HG02588 (cell line): ENCODE measurements around the gene ID3.

Source experiments
- ATAC-seq: cut with Tn5 transposase; IDR thresholded peaks from one replicate; pipeline ENCODE4 v1.9.1; 2021; ENCODE audit warnings: mild to moderate bottlenecking, moderate library complexity; ENCODE audit not compliant: unreplicated experiment

Gene ID3, protein sequence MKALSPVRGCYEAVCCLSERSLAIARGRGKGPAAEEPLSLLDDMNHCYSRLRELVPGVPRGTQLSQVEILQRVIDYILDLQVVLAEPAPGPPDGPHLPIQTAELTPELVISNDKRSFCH

DNA sequence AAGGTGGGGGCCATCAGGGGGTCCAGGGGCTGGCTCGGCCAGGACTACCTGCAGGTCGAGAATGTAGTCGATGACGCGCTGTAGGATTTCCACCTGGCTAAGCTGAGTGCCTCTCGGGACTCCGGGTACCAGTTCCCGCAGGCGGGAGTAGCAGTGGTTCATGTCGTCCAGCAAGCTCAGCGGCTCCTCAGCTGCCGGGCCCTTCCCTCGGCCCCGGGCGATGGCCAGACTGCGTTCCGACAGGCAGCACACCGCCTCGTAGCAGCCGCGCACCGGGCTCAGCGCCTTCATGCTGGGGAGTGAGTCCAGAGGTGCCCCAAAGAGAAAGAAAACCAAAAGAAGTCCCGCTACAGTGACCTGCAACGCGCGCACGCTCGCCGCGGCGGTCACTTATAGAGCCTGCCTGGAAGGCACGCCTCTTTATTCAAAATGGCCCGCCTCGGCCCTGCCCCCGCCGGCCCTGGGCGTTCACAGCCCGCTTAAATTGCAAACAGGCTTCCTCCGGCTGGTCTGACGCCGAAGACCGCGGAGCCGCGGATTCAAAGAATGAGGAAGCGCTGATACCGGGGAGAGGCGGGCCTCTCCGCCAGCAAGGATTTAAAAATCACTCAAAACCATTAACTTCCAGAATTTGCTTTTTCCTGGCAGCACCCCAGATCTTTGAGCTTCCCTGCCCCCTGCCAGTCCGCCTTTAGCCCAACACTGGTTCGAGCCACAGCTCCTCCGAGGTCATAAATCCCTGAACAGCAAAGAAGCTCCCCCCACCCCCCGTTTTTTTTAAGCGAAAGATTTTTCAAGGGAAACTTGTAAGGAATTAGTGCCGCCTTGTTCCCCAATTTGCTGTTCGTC lies at the start of gene ID3:
Gene ID3, minus strand, starts transcription at position 366 of the 849 bp plus-strand sequence. Its CDS starts 75 bp downstream, at position 291.
- ATAC-seq = peak; percentile 67

DNA sequence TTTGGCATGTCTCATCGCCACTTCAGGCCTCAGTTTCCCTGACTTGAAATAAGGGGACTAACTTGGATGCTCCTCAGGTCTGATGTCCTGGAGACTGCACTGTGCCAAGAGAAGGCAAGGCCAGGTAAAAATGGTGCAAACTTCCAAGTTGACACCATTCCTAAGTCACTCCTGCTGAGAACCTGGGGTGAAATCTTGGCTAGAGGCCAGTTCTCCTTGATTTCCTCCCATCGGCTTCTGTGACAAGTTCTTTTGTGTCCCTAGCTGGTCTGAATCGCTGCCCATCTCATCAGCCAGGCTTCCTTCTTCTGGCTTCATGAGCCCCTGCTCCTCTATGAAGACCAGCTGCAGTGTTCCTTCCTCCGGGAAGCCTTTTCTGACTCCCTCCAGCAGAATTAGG lies 48.6 kb upstream of the ID3 start:
- ATAC-seq = no peak

DNA sequence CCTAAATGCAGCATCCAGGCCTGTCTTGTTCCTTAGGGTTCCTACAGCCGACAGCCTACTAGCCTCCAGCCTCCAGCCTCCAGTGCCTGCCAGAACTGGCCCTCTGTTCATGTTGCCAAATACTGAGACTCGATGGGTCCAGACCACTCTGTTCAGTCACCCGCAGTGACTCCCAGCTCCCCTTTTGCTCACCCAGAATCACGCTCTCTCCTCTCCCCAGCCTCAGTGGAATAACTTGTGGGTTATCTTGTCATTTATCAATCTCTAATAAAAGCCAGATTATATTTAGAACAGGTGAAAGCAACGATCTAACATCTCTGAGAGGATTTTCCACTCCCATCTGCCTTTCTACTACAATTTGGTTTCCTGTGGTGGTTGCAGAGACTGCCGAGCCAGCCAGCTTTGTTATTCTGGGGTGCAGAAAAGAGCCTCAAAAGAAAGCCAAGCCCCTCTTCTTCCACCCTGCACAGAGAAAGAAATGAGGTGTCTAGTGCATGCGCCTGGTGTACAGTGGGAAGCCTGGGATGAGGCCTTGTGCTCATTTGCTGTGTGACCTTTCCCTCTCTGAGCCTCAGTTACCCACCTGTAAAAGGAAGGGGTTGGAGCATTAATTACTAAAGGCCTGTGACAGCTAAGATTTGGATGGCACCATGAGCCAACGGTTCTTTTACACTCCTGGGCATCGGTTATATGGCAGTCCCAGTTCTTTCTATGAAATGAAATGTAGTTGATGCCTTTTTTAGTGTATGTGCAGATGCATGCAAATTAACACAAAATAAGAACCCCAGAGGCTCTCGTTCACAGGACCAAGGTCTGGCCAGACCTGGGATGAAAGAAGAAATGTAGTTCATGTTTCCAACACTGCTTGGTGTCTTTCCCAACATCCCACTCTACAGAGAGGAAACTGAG lies 42.9 kb upstream of the ID3 start:
- no peak for ATAC-seq

DNA sequence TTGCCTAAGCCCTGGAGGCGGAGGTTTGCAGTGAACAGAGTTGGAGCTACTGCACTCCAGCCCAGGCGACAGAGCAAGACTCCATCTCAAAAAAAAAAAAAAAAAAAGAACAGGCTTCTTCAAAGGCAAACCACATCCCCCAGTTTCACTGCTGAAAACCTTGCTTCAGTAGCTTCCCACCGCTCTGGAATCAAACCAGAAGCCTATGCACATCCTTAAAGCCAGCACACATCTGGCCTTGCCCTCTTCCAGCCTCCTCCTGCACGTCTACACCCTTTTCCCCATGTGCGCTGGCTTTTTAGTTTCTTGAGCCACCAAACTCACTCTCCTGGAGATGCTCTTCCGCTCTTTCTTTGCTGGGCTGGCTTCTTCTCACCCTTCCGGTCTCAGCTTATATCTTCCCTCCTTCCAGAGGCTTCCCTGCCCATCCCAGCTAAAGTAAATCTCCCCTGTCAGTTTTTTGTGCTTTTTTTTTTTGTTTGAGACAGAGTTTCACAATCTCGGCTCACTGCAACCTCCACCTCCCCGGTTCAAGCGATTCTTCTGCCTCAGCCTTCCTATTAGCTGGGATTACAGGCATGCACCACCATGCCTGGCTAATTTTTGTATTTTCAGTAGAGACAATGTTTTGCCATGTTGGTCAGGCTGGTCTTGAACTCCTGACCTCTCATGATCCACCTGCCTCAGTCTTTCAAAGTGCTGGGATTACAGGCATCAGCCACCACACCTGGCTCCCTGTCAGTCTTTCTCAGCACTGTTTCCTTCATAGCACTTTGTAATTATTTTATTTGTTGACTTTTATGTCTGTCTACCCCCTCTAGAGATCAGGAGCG lies 42.0 kb upstream of the ID3 start:
- no peak for ATAC-seq

DNA sequence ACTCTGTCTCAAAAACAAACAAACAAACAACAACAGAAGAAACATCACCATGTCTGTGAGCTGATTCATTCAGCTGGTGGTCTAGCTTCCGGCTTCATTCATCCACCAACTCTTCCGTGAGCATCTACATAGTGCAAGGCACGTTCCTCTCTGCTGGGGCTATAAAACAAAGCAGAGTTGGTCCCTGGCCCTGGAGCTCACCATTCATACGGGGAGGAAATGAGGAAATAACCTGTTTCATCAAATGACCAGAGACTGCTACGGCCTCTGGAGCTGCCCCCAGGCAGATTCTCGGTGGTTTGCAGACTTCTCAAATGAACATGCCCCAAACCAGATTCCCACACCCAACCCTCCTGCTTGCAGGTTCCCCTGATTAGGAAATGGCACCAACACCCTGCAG lies 41.0 kb upstream of the ID3 start:
- ATAC-seq = no peak

DNA sequence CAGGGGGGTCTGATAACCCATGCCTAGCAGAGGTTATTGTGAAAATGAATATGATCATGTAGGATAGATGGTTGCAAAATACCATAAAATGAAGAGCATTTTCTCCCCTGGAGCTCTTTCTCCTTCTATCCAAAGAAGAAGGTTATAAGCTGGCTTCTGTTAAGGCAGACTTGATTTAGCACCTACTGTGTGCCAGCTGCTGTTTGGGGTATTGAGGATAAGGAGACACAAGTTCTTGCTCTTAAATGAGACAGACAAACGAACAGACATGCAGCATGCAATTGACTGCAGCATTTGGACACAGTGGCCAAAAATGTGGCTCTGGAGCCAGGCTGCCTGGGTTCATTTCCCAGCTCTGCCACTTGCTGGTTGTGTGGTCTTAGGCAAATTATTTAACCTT lies 39.8 kb upstream of the ID3 start:
- no peak for ATAC-seq

DNA sequence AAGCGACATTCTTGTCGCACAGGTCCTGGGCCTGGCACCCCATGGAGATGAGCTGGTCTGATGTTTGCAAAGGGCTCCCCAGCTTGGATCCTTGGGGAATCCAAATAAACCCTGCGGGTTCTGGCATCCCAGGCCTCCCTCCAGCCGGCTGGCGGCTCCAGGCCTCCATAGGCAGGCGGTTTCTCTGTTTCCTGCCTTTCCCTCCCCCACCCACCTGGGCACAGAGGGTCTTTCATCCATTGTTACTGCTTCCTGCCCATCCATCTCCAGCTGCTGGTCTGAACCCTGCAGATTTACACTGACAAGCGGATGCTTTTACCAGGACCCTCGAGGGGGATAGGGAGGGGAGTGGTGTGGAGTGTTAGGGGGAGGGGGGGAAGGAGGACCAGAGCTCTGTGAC lies 39.1 kb upstream of the ID3 start:
- no peak for ATAC-seq

DNA sequence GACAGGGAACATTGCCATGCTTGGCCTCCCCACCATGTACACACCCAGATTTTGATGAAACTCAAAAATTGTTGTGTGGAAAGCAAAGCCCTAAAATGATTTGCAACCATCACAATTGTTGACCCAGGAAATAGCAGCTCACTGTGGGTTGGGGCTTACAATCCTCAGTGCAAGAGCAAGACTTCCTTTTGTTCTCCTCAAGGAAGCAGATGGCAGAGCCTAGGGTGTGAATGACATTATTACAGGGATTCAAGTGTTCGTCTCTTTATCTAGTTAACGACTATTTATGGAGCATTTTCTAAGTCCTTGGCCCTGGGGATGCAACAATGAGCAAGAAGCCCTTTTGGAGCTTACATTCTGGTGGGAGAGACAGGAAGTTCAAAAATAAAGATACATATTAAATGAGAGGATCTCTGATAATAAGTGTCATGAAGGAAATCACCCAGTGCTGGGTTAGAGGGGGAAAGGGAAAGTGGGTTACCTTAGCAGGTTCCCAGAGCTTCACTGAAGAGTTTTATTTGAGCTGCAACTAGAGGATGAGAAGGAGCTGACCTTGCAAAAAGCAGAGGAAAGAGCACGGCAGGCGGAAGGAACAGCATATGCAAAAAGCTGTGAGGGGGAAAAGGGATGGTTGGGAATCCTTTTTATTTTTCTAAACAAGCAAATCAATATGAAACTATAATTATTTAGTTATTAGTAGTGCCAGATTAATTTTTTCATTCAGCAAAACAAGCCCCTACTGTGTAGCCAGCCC lies 38.5 kb upstream of the ID3 start:
- ATAC-seq = no peak

DNA sequence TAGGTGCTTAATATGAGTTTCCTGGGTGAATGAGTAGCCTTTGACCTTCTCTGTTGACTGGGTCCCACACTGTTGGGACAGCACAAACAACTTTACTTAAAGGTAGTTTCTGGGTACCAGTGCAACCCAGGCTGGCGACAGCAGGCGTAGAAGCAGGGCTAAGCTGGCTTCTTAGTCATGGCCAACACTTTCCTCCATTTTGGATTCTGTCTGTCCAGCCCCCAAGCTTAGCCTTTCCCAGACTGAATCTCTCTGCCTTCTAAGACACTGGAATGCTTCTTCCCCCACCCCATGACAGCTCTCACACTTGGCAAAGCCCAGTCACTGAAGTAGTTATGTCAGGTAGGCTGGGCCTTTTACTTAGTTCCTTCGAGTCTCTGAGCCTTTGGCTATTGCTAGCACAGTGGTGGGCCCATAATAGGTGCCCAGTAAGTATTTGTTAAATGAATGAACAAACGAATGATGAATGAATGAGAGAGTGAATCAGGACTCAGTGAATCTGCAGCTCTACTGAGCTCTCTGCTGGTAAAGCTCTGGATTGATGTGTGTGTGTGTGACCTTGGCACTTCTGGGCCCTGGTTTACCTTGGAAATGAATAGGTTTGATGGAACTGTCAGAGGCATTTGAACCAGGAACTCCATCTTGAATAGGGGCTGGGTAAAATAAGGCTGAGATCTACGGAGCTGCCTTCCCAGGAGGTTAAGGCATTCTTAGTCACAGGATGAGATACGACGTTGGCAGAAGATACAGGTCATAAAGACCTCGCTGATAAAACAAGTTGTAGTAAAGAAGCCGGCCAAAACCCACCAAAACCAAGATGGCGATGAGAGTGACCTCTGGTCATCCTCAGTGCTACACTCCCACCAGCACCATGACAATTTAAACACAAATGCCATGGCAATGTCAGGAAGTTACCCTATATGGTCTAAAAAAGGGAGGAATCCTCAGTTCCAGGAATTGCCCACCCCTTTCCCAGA lies 37.4 kb upstream of the ID3 start:
- ATAC-seq = no peak

DNA sequence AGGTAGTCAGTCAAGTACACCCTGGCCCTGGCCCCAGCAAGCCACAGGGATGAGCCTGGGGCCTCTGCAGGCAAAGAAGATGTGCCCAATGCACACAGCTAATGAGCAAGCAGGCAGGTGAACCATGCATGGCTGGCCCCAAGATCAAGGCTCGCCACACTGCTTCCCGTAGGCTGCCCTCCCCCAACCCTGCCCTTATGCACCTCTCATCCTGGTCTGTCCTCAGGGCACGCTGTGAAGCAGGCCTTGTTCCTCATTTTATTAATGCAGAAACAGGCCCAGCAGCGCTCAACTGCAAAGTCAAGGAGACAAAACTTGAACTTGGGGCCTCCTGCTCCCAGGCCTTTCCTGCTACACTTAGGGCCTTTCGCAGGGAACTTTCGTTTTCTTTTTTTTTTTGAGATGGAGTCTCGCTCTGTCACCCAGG lies 35.6 kb upstream of the ID3 start:
- ATAC-seq = no peak

DNA sequence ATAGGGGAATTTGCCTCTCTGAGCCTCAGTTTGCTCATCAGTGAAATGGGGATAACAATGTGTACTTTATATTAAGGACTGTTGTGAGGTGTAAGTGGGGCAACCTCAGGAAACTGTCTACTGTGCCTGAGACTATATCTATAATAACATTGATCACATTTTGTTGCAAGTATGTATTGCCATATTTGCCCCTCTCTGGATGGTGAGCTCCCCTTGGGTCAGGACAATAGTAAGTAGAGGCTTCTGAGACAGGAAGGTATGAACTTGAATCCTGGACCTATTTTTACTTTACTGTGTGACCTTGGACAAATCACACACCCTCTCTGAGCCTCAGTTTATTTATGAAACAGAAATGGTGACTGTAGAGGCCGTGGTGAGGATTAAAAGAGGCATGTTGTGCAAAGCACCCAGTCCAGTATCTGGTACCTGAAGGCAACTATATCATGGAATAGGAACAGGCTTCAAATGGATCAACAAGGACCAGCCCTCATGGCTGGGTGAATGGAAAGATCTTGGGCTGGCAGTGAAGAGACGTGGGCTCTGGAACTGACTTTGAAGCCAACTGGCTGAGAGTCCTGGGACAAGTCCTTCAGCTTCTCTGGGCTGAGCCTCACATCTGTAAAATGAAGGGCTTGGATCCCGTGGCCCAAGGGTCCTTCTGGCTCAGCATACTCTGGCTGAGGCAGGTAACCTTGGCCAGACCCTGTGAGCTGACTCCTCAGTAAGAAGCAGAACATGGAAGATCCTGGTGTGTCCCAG lies 35.0 kb upstream of the ID3 start:
- no peak for ATAC-seq

DNA sequence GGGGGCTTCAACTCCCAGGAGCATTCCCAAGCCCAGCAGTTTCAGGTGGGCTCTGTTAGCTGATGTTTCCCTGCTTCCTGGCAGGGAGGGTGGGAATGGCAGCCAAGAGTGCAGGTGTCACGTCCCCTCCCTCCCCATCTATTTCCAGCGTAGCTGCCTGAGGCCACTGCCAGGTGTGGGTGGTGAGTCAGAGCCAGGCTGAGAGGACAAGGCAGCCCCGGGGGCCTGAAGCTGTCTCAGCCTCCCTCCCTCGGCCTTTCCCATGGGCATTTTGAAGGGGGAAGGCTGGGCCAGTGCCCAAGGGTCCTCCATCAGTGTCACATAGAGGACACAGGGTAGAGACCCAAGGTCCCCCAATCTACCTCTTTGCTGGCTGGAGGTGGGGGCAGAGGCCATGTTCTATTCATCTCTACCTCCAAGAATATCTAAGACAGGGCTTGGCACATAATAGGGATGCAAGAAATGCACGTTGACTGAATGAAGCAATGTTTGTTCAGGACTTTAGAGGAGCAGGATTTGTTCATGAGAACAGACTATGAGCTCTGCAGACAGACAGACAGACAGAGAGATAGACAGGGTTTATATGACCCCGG lies 34.4 kb upstream of the ID3 start:
- no peak for ATAC-seq

DNA sequence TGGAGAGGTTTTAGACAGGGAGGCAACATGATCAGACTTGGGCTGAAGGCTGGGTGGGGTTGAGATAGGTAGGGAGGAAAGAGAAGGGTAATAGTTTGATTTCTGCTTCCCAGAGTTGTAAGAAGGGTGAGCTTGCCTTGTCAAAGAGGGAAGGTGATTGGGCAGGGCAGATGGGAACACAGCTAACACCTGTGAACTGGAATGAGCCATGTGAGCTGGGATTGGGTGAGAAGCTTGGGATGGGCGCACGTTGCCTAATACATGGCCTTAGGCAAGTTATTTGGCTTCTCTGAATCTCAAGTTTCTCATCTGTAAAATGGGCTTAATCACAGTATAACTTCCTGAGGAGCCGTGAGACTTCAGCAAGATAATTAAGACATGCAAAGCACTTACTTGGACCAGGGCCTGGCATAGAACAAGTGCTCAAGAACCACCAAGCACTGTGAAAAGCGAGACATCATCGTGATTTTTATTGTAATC lies 33.8 kb upstream of the ID3 start:
- ATAC-seq = no peak

DNA sequence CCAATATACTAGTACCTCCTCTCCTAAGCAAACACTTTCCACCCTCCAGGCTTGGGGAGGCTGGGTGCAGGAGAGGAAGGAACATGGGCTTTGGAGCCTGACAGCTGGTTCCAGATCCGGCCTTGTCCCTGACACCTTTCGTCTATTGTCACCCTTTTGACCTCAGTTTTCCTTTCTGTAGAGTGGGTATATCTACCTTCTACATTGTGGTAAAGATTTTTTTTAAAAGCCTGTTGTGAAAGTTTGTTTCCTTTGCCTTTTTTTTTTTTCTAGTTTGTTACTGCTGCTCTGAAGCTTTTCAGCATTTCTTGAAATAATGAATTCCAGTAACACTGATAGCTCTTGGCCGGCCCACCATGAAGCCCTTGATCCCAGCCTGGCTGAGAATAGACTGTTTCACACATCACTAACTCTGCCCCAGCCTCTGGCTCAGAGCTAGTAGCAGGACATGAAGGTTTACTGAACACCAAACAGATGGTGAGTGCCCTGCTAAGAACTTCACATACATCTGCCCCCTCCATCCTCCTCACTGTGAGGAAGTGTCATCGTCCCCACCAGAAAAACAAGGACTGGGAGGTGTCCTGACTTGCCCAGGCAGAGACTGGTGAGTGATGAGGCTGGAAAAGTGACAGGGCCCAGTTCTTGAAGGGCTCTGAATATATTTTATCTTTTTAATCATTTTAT lies 33.0 kb upstream of the ID3 start:
- no peak for ATAC-seq

DNA sequence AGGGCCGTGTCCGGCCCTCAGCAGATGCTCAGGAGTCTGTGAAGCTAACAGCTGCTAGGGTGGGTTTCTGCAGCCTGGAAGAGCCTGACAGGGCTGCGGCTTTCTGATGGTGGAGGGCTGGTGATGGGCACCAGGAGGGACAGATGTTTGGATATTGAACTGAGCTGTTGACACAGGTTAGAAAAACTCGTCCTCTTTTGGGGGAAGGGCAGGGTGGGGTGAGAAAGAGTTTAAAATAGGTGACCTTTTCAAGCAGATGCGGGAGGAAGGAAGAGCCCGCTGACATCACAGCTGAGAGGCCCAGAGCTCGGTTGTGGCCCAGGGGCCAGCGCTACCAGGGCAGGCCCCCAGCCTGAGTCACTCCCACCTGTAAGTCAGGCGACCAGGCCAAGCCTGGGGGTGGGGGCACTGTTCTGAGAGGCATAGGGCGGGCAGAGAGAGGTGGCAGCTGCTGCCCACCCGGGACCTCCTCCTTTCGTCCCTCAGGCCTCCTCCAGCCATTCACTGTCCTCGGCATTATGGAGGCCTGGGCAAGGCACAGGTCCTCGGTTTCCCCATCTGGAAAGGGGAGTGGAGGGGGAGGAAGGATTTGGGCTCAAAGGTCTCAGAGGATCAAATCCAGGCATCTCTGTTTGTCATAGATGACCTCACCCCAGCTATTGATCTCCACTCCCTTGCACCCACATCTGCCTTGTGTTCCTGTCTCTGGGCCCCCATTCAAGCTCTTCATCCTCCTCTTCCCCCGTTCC lies 32.3 kb upstream of the ID3 start:
- no peak for ATAC-seq

DNA sequence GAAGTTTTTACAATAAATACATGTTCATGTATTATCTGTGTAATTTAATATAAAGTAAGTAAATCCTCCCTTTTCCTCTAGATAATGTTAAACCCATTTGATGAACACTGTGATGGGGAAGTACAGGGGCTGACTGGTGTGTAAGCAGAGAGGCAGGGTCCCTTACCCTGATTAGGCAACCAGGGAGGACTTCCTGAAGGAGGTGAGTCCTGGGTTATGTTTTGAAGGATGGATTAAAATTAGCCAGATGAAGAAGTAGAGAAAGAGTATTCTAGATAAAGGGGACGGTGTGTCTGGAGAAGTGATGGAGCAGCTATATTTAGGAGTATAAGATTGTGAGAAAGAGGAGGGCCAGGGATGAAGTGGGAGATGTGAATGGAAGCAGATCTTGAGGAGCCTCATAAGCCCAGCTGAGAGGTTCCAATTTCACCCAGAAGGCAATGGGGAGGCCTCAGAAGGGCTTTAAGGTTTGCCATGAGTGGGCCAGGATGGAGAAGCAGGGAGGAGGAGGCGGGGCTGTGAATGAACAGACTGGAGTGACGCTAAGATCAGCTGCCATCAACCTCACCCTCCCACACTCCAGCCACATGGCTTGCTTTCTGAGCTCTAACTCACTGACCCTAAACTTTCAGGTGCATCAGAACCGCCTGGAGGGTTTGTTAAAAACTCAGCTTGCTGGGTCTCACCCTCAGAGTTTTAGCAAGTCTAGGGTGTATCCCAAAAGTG lies 30.9 kb upstream of the ID3 start:
- ATAC-seq = peak; percentile 39
